Measurements from ENCODE around the gene KCNG2.

DNA sequence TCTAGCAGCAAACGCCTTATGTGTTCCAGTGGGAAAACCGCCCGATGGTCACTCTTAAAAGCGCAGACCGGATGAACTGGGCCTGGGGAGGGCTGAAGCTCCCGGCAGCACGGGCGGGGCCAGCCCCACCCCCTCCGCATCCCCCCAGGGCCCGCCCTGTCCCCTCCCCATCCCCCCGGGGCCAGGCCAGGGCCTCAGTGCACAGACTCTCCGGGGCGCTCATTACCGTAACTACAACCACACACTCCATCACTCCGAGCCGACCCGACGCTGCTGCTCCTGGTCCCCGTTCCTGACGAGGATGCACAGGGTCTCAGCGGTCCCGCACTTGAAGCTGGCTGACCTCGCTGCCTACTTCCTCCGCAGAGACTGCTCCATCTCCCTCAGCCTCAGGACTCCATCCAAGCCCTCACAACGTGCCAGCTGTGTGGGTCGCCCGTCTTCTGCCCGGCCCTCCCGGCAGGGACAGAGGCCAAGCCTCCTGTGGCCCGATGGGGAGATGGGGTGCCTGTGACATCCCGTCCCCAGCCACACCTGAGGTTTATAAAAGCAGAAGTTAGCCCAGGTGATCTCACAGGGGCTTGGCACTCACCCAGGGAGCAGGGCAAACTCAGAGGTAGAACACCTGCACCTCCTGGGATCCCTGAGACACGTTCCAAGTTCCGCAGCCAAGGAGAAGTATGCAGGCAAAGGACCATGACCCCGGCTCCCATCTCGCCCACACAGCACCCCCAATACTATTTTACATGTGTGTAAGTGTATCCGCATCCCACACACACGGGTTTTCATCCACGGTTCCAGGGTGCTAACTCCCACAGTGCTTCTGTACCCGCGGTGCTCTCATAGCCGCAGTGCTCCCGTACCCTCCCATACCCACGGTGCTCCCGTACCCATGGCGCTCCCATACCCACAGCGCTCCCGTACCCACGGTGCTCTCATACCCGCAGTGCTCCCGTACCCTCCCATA lies 117.7 kb downstream of the KCNG2 start:
- no peak for TF ChIP-seq POLR2A (IDR thresholded peaks at IDR 0.05)
- TF ChIP-seq, protein P1, sequence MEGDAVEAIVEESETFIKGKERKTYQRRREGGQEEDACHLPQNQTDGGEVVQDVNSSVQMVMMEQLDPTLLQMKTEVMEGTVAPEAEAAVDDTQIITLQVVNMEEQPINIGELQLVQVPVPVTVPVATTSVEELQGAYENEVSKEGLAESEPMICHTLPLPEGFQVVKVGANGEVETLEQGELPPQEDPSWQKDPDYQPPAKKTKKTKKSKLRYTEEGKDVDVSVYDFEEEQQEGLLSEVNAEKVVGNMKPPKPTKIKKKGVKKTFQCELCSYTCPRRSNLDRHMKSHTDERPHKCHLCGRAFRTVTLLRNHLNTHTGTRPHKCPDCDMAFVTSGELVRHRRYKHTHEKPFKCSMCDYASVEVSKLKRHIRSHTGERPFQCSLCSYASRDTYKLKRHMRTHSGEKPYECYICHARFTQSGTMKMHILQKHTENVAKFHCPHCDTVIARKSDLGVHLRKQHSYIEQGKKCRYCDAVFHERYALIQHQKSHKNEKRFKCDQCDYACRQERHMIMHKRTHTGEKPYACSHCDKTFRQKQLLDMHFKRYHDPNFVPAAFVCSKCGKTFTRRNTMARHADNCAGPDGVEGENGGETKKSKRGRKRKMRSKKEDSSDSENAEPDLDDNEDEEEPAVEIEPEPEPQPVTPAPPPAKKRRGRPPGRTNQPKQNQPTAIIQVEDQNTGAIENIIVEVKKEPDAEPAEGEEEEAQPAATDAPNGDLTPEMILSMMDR (IDR thresholded peaks at IDR 0.05) = no peak
